Left lobe of liver (tissue), 2 donors: ENCODE data around the gene SUGCT. TPM values are rescaled to one million over a fixed set of nuclear protein-coding genes. Genes with fewer than 3 reads are reported as not detected.
"Not testable (repeated sequence)": the region's sequence is repeated elsewhere in the genome, so short reads cannot be mapped to it uniquely, and the experiment has no call there.

Experiments
- ATAC-seq: fragments of 200-7000 bp; cut with Tn5 transposase; one replicate; pipeline ENCODE4 v1.9.1; 2020; ENCODE audit warnings: mild to moderate bottlenecking, moderate library complexity
- DNase-seq: peaks from one replicate; pipeline ENCODE4 v3.0.0-alpha.2; 2020; ENCODE audit warnings: low spot score
- total RNA-seq: library from RNA; stranded (reverse); gene quantifications from one replicate; pipeline ENCODE4 v1.2.1, GENCODE V29; 2021
- donor health status: DM: no; HTN: no; CAD: no; lungs with moderate emphysema.
- donor health status: DM: no; HTN: yes; CAD: no.

SUGCT gene
- total RNA-seq, 1 donor from 2014 or later: 14.3 TPM

DNA sequence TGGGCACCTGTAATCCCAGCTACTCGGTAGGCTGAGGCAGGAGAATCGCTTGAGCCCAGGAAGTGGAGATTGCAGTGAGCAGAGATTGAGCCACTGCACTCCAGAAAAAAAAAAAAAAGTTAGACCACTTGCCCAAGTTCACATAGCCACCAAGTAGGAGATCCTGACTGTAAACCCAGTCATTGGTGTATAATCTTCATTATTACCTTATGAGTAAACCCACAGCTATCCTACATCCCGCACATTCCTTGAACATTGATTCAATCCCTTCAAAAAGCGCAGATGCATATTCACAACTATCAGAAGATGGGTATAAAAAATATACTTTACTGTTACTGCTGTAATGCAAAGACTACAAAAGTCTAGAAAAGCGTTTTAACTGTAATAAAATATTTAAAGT, 512.9 kb downstream of the SUGCT start:
- ATAC-seq: no peak

DNA sequence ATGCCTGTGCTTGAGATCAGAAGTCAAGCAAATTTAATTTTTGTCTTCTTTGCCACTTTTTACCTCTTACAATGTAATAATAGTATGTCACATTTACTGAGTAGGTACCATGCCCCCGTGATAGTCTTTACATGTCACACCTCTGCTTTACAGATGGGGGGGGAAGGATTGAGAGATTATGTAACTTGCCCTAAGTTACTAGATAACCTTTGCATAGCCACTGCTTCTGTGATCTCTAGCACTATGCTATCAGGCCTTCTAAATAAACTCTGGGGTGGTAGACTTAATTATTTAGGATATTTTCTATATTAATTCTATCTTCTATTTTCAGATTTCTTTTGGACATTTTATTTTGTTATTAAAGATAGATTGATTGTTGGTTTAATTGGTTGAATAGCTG, 514.4 kb downstream of the SUGCT start:
- peak; percentile 66 for ATAC-seq

More for the DNA sequence above, 512.9 kb downstream of the SUGCT start:
- DNase-seq: no peak

DNA sequence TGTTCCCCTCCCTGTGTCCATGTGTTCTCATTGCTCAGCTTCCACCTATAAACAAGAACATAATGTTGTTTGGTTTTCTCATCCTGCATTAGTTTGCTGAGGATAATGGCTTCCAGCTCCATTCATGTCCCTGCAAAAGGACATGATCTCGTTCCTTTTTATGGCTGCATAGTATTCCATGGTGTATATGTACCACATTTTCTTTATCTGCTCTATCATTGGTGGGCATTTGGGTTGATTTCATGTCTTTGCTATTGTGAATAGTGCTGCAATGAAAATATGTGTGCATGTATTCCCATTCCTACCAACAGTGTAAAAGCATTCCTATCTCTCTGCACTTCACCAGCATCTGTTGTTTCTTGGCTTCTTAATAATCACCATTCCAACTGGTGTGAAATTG, 516.1 kb downstream of the SUGCT start:
- DNase-seq, ATAC-seq: not testable (repeated sequence)

More for the DNA sequence above, 514.4 kb downstream of the SUGCT start:
- no peak for DNase-seq

DNA sequence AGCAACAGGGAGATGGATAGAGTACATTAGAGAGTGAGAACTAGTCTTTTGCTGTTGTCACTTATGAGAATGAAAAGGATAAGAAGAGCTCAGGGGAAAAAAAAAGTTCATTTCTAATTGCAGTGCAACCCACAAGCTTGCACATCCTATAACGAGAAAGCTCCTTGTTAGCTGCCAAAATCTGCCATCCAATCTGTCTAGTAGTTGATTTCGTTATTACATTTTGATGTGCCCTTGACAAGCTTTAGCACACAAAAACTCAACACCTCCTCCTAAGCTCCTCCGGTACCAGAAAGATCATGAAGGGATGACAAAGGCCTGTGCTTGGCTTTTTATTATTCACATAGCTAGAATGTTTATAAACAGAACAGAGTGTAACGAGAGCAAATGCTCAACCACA, 519.4 kb downstream of the SUGCT start:
- no peak for ATAC-seq
- DNase-seq: no peak

DNA sequence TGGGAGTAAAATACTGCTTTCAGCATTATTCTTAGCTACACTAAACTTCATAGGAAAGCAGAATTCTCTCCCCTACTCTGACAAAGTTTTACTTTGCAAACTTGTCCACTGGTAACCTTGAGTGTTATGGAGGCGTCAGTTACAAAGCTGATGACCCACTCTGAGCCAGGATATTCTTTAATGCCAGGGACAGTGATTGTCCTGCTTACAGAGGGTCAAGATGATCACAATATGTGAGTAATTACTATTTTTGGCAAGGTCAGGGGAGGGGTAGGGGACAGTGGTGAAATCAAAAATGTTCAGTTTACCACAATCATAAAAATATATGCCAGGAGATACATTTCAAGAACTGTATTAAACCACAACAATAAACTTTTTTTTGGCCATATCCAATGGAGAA, 520.6 kb downstream of the SUGCT start:
- no peak for DNase-seq
- ATAC-seq: no peak

DNA sequence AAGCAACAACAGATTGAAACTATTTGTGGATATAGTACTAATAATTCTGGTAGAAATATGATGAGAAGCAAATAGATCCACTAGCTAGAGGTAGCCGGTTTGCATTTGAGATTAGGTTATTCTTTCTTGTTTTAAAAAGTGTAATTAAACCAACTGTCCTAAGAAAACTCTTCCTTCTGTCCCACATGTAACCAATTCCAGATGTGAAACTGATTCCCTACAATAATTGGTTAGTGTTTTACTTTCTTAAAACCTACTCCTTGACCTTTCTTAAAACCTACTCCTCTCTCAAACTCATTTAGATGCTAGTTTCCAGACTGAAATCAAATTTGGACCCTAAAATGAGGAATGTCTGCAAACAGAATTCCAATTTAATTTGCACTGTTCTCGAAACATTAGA, 521.5 kb downstream of the SUGCT start:
- ATAC-seq (no peak), DNase-seq (no peak)

DNA sequence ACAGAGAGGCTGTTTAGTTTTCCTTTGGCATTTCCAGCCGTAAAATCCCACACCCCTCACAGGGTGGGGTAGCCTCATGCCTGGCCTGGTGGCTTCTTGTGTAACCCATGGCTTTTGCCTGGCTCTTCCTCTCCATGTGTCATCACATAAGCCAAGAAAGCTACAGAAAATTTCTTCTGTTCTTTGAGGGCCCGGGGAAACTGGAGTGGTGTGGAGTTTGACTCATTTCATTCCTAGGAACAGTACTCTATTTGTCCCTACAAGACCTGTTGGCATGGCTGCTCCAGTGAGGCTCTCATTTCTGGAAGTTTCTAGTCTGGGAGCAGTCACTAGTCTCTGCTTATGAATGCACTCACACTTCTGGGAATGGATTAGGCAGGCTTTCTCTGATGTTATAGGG, 523.9 kb downstream of the SUGCT start:
- DNase-seq (no peak), ATAC-seq (no peak)

DNA sequence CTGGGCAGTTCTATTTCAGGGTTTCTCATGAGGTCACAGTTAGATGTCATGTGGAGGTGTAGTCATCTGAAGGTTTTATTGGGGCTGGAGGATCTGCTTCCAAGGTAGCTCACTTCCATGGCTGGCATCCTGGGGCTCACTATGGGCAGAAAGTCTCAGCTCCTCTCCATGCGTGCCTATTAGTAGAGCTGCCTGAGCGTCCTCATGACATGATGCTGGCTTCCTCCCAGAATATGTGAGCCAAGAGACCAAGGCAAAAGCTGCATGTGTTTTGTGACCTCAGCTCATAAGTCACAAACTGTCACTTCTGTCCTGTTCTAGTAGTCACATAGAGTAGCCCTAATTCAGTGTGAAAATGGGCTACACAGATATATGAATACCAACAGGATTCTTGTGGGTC, 524.4 kb downstream of the SUGCT start:
- ATAC-seq: peak; percentile 46
- DNase-seq: no peak

DNA sequence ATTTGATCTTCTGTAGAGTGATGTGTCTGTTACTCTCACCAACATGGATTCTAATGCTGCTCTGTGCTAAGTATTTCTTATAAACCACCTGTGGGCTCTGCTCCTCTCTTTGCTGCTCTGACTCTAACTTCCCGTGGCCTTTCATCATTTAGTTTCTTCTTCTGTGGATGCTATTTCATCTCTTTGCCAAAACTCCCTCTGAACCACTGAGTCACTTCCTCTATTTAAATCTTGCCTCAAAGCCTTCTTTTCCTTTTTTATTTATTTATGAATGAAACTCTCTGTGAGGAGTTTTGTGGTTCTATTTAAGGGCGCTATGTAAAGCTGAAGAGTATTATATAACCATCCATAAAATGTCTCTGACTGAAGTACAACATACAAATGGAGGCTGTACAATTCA, 538.5 kb downstream of the SUGCT start:
- DNase-seq: no peak
- ATAC-seq: no peak

DNA sequence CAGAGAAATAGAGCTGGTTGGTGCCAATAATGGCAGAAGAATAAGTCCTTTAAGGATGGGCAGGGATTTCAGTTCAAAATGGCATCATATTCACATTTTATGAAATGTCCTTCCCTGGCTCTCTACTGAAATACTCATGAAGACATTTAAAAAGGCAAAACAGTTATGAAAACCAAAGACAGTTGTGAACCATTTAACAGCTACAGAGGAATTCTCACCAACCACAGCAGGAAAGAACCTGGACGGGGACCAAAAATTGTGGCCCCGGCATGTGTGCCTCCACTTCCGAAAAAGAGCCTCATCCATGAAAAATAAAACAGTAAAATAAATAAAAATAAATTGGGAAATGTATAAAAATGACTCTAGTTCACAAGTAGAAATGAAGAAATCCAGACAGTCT, 539.5 kb downstream of the SUGCT start:
- ATAC-seq: no peak

DNA sequence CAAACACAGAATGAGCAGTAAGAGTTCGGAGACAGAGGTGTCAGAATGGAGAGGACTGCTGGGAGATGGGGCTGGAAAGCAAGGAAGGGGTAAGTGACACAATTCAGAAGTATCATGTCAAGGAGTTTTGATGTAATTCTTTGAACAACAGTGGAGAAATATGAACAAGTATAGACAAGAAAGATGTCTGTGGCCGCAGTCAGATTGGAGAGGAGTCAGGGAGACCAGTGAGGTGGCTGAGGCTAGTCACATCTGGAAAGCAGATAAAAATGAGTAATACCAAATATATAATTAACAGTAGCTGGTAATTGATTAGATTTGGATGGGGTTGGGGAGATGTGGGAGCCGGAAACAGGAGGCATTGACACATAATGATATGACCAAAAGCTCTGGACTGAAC, 540.9 kb downstream of the SUGCT start:
- DNase-seq (no peak), ATAC-seq (no peak)

More for the DNA sequence above, 539.5 kb downstream of the SUGCT start:
- DNase-seq: no peak

DNA sequence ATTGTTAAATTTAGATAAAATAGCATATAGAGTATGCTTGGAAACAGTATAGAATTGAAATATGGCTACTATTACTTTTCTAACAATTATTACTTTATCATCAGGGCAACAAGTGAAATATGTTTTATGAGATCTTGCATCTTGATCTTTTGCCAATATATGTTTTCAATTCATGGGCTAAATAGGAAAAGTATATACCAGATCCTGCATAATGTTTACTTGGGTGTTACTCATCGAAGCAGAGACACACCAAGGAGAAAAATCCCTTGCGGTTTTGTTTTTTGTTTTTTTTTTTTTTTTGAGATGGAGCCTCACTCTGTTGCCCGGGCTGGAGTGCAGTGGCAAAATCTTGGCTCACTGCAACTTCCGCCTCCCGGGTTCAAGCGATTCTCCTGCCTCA, 541.4 kb downstream of the SUGCT start:
- ATAC-seq: no peak

DNA sequence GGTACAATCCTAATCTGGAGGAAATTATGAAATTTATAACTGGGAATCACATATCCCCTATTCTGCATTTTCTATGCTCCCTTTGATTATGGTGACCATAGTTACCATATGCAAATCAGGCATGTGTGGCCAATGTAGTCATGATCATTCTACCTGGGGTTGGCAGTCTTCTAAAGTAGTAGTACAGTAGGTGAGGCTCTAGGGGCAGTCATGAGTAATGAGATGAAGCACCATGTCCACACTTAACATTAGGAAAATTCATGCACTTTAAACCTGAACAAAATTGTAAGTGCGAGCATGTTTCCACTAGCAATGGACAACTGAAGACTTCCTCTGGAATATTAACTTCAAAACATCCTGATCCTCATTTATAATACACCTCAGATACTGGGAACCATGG, 545.9 kb downstream of the SUGCT start:
- DNase-seq (no peak), ATAC-seq (peak; percentile 88)

More for the DNA sequence above, 541.4 kb downstream of the SUGCT start:
- DNase-seq: no peak

DNA sequence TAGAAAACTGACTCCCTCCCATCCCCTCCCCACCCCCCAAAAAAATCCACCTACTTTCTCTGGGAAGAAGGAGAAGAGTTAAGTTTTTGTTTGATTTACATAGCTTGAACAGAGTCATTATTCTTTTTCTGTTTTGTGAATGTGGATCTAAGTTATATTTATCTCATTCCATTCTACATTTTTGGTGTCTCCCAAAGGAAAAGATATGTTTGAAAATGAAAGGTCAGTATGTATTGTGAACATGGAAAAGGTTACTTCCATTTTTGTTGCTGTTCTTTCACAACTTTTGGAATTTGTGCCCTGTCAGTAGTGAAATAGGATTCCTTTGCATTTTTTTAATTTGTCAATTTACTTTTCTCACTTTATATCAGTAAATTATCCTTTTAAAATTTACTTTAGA, 547.9 kb downstream of the SUGCT start:
- DNase-seq (no peak), ATAC-seq (no peak)

DNA sequence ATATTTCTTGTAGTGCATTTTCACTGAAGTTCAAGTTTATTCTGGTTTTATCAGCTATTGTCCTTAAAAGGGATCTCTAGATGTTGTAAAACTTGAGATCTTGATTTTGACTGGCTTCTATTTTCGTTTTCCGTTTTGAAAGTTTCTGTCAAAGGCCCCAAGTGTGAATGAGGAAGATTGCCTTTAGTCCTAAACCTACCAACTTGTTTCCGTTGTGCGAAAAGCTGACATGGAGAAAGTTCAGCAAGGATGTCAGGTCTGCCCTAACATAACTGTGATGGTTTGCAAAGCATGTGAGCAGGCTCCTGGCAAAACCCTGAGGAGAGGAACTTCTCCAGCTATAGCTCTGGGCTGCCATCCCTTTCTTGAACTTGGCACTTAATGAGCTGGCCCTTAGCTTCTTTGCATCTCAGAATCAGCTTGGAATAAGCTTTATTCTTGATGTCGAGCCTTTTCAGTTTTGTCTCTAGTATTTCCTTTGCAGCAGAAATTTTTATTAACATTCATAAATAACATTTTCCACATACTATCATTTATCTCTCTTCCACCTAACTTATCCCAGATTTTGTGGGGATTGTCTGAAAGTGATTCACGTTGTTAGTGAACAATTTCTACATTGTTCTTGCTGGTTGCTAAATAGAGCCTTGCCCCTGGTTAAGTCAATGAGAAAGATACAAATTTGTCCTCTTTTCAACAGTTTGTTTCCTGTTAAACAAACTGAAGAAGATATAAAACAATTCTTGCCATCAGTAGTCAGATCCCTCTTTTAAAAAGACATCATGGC, 559.4 kb downstream of the SUGCT start:
- ATAC-seq (no peak), DNase-seq (no peak)

DNA sequence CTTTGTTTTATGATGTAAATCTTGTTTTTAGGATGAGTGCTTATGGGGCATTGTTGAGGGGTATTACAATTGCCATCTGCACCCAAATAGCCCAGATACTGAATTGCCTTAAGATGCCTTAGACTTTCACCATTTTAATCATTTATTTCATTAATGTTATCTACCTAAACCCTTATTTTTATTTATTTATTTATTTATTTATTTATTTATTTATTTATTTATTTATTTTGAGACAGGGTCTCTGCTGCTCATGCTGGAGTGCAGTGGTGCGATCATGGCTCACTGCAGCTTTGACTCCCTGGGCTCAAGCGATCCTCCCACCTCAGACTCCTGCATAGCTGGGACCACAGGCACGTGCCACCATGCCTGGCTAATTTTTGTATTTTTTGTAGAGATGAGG, 560.2 kb downstream of the SUGCT start:
- ATAC-seq (no peak), DNase-seq (no peak)

DNA sequence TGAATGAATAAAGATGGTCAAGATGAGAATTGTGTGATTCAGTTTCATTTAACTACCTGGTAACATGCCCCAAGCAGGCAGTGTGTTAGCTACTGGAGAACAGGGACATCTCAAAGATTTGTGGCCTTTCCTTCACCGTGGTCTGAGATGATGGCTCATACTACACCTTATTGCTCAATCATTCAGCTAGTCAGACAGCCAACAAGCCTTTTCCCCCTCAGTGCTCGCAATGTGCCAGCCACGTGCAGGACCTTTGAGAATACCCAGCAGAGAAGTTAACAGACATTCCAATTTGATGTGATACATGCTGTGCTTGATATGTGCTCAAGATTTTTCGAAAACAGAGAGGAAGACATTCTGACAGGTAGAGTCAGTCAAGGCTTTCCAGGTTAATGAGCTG, 562.8 kb downstream of the SUGCT start:
- ATAC-seq: no peak
- no peak for DNase-seq

DNA sequence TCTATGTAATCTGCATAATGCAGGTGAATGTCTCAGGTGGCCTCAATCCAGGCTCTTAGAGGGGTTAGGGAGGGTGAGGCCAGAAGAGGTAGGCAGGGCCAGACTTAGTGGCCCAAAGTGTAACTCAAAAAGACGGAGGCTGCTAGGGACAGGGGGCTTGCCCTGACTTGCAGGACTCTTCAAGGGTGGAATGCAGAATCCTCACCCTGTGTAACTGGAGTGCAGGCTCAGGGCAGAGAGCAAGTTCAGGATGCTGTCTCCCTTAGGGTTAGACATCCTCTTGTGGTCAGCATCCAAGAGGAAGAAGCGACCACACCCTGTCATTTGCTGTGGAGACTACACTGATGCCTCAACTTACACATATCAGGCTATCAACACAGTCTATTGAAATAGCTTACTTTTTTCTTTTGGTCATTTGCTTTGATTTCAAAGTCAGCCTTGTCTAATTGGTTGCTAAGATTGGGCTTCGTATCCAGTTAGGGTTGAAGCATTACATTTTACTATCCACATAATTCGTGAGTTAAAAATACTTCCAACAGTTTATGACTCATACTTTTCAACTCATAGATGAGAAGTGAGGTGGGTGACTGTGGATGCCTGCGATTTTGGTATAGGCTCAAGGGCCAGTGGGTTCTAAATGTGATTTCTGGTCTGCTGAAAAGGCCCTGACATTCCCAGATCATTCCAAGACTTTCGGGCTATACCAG, 563.6 kb downstream of the SUGCT start:
- ATAC-seq (no peak), DNase-seq (no peak)

DNA sequence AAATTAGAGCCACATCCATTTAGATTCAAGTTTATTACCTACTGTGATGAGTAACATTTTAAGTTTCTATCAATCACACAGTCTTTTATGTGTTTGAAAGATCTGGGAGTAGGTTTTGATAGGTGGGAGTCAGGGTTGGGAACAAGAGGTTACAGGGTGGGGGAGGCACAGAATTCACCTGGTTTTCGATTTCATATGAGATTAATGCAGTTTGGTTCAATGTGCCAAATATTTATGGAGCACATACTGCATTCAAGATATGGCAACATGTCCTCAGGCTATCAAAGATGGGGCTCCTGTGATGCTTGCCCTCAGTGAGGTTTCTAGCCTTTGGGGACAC, 564.1 kb downstream of the SUGCT start:
- ATAC-seq: no peak

DNA sequence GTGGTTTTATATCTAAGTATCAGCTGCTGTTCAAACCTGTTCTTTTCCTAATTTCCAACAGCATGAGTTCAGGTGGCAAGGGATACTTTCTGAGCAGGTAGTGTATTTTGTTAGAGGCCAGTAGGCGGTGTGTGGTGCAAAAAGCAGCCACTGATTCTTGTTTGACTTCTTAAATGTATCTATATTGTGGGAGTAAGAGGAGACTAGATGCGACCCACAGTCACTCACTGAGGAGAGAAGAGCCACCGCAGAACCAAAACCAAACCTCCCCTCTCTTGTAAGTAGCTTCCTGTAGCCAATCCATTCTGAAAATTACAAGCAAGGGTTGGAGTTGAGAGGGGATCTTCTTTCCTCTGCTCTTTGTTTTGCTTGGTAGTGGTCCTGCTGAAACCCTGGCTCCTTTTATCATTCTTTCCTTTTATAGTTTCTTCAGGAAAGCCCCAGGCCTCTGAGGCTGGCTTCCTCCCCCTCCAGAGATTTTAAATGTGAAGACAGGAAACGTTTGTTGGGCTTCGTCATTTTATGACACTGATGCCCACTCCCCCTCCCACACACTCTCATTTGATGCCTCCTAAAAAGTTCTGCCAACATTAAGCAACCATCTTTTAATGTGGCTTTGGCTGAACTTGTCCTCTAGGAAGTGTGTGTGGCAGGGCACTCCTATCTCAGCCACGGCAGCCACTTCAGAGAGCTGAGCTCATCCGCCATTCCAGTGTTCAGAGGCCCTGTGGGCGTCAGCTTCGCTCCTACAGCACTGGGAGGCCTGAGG, 566.0 kb downstream of the SUGCT start:
- ATAC-seq (no peak), DNase-seq (no peak)

More for the DNA sequence above, 564.1 kb downstream of the SUGCT start:
- no peak for DNase-seq

DNA sequence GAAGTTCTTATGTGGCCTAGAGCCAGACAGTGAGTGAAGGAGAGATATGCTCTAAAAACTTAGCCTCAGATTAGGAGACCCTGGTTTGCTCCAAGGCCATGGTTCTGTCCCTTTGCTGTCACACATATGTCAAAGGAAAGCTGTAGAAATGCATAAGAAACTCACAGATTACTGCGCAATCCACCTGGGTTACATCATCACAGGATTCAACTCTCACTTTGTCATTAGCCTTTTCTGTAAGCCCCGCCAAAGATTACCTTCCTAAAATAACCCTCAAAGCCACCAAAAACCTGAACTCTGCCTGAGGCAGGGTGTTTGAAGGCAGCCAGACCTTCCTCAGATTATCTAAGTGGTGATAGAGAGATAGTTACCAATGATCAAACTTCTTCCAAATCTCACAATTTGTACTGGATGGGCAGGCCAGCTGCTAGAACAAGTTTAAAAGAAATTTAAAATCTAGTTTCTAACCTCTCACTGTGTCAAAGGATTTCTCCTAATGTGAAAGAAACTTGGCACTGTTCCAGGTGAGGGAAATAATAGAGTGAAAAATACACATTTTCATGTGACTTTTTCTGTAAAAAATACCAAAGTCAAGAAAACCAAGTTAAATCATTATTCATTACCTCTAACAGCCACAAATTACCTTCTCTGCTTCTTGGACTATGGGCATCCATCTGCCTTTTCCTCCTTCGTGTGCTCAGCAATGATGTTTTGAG, 567.2 kb downstream of the SUGCT start:
- ATAC-seq: no peak

More for the DNA sequence above, 567.2 kb downstream of the SUGCT start:
- no peak for DNase-seq
